ENCODE measurements around the gene CIZ1. TPM values are rescaled to one million over a fixed set of nuclear protein-coding genes. Genes with fewer than 3 reads are reported as not detected.

The CIZ1 gene
- polyA plus RNA-seq, 2 of the 4 experiments (the other 2 are of a cell fraction): 39.2 to 92.5 TPM

DNA sequence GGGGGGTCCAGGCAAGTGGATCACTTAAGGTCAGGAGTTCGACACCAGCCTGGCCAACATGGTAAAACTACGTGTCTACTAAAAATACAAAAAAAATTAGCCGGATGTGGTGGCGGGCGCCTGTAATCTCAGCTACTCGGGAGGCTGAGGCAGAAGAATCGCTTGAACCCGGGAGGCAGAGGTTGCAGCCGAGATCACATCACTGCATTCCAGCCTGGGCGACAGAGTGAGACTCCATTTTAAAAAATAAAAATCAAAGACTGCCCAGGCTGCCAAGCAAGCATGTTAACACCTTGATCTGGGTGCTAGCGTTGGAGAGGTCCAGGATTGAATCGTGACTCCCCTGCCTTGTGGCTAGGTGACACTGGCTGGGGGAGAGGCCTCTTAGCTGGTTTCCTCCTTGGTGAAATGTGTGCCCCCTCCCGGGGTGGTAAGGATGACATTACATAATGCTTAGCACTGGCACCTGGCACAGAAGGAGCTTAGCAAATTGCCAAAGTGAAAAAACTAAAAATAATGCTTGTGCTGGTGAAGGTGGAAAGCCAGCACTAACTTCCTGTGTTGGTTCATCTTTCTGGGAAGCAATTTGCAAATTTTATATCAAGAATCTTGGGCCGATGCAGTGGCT lies 2.2 kb upstream of the CIZ1 start:
- TF ChIP-seq EHMT2 (IDR thresholded peaks at IDR 0.05; ENCODE audit: low read depth) (no peak), SREBF2 (IDR thresholded peaks at IDR 0.05) (no peak), TFCP2L1 (CRISPR knock-in tag; IDR thresholded peaks at IDR 0.05) (no peak)
- FAIRE-seq: no peak
- Histone ChIP-seq H3K4me1 (peaks cover 17% of the 10 kb centered on the region), H3K27ac (peak overlapping the region; percentile 98 to 99), H3K4me2 (peak overlapping the region; percentile 94), H3K4me3 (no peak overlapping the region), H3K9me3 (no peaks in the 10 kb centered on the region)
- CTCF ChIA-PET: interaction anchor here (0.9 to 4.1 kb wide), 12 partner anchors 9 to 76 kb away, joined by 3 to 20 read pairs (median 4); partner anchors contain the start of gene DNM1
- WGBS (ENCODE audit: missing lambda C conversion rate): 83% methylated on average over 14 of the region's 14 CpGs
- POLR2A ChIA-PET: interaction anchor here (0.5 to 1.3 kb wide), 3 partner anchors 21 to 32 kb away, joined by 3 read pairs; no protein-coding TSS in a partner anchor
- DNase-seq (ENCODE audit: low read depth in 1 of 2, low spot score in 1 of 2): no peak
- ATAC-seq: no peak

DNA sequence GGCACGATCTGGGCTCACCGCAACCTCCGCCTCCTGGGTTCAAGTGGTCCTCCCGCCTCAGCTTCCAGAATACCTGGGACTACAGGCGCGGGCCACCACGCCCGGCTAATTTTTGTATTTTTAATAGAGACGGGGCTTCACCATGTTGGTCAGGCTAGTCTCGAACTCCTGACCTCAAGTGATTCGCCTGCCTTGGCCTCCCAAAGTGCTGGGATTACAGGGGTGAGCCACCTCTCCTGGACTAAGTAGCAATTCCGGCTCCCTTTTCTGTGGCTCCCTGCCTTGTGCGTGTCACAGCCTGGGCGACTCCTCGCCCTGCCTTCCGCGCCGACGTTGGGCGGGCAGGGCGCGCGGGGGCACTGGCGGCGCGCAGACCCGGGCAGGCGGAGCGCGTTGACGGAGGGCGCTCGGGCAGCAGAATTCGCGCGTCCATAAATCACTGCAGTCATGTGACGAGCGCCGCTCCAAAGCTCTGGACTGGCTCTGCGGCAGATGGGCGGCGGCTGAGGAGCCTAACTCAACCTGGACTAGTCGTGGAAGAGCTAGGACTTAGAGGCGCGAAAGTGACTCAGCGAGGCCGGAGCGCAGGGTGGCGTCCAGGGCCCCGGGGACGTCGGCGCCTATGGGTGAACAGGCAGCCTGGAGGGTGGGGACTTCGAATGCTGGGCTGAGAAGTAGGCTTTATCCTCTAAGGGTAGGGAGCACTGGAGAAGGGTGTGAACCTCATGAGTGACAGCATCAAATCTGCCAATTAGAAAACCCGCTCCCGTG lies 1.4 kb upstream of the CIZ1 start:
- H3K9me3 ChIP-seq: no peaks in the 10 kb centered on the region
- POLR2A ChIA-PET: interaction anchor here (0.5 to 1.3 kb wide), 4 partner anchors 19 to 31 kb away, joined by 3 read pairs; no protein-coding TSS in a partner anchor
- FAIRE-seq (no peak), ATAC-seq (peak; percentile 85 to 91), DNase-seq (ENCODE audit: low read depth in 1 of 2, low spot score in 1 of 2) (peak; percentile 88 to 97)
- H3K4me1 ChIP-seq: peaks cover 17% of the 10 kb centered on the region
- peak overlapping the region; percentile 94 for H3K4me2 ChIP-seq
- H3K4me3 ChIP-seq: peak overlapping the region; percentile 86
- H3K27ac ChIP-seq: peak overlapping the region; percentile 98 to 99
- WGBS (ENCODE audit: missing lambda C conversion rate): 13% methylated on average over 42 of the region's 56 CpGs
- CTCF ChIA-PET: interaction anchor here (0.7 to 4.1 kb wide), 14 partner anchors 9 to 75 kb away, joined by 3 to 20 read pairs (median 4); partner anchors contain the start of gene DNM1
- TF ChIP-seq ZC3H11A (IDR thresholded peaks at IDR 0.05): no peak
- peak; percentile 95 for TF ChIP-seq HOXB5 (CRISPR knock-in tag; IDR thresholded peaks at IDR 0.05)
- no peak for TF ChIP-seq NPAS2 (CRISPR knock-in tag; IDR thresholded peaks at IDR 0.05; ENCODE audit: borderline replicate concordance)
- TF ChIP-seq, protein P1, sequence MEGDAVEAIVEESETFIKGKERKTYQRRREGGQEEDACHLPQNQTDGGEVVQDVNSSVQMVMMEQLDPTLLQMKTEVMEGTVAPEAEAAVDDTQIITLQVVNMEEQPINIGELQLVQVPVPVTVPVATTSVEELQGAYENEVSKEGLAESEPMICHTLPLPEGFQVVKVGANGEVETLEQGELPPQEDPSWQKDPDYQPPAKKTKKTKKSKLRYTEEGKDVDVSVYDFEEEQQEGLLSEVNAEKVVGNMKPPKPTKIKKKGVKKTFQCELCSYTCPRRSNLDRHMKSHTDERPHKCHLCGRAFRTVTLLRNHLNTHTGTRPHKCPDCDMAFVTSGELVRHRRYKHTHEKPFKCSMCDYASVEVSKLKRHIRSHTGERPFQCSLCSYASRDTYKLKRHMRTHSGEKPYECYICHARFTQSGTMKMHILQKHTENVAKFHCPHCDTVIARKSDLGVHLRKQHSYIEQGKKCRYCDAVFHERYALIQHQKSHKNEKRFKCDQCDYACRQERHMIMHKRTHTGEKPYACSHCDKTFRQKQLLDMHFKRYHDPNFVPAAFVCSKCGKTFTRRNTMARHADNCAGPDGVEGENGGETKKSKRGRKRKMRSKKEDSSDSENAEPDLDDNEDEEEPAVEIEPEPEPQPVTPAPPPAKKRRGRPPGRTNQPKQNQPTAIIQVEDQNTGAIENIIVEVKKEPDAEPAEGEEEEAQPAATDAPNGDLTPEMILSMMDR (IDR thresholded peaks at IDR 0.05): peak; percentile 26; the same call in 1 of the 3 replicates
- TF ChIP-seq, protein P2, sequence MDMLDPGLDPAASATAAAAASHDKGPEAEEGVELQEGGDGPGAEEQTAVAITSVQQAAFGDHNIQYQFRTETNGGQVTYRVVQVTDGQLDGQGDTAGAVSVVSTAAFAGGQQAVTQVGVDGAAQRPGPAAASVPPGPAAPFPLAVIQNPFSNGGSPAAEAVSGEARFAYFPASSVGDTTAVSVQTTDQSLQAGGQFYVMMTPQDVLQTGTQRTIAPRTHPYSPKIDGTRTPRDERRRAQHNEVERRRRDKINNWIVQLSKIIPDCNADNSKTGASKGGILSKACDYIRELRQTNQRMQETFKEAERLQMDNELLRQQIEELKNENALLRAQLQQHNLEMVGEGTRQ (IDR thresholded peaks at IDR 0.05): peak; percentile 86
- no peak for TF ChIP-seq HEYL (CRISPR knock-in tag; IDR thresholded peaks at IDR 0.05)
- TF ChIP-seq HOXA7 (CRISPR knock-in tag; IDR thresholded peaks at IDR 0.05): no peak
- no peak for TF ChIP-seq CHD2 (IDR thresholded peaks at IDR 0.05; ENCODE audit: low read length, partially characterized antibody)
- TF ChIP-seq CHD4 (IDR thresholded peaks at IDR 0.05; ENCODE audit: borderline replicate concordance): no peak
- TF ChIP-seq FOSL2 (IDR thresholded peaks at IDR 0.05): no peak
- TF ChIP-seq FOSL2 (CRISPR knock-in tag; IDR thresholded peaks at IDR 0.05): peak; percentile 77
- no peak for TF ChIP-seq RFX5 (IDR thresholded peaks at IDR 0.05)
- no peak for TF ChIP-seq SREBF2 (IDR thresholded peaks at IDR 0.05)
- no peak for TF ChIP-seq HDAC2 (IDR thresholded peaks at IDR 0.05)
- TF ChIP-seq RARB (CRISPR knock-in tag; IDR thresholded peaks at IDR 0.05): no peak
- TF ChIP-seq PHF8 (IDR thresholded peaks at IDR 0.05; ENCODE audit: borderline replicate concordance, low read depth): no peak
- TF ChIP-seq MAZ (IDR thresholded peaks at IDR 0.05; ENCODE audit: borderline replicate concordance, low read depth, low read length): no peak
- TF ChIP-seq, protein P3, sequence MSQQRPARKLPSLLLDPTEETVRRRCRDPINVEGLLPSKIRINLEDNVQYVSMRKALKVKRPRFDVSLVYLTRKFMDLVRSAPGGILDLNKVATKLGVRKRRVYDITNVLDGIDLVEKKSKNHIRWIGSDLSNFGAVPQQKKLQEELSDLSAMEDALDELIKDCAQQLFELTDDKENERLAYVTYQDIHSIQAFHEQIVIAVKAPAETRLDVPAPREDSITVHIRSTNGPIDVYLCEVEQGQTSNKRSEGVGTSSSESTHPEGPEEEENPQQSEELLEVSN (IDR thresholded peaks at IDR 0.05; ENCODE audit: borderline replicate concordance, low read depth): peak; percentile 92
- TF ChIP-seq HOXB13 (CRISPR knock-in tag; IDR thresholded peaks at IDR 0.05; ENCODE audit: low read depth): no peak
- no peak for TF ChIP-seq RNF2 (IDR thresholded peaks at IDR 0.05; ENCODE audit: borderline replicate concordance, low read depth)
- no peak for TF ChIP-seq CEBPB (IDR thresholded peaks at IDR 0.05)
- TF ChIP-seq, protein P4, sequence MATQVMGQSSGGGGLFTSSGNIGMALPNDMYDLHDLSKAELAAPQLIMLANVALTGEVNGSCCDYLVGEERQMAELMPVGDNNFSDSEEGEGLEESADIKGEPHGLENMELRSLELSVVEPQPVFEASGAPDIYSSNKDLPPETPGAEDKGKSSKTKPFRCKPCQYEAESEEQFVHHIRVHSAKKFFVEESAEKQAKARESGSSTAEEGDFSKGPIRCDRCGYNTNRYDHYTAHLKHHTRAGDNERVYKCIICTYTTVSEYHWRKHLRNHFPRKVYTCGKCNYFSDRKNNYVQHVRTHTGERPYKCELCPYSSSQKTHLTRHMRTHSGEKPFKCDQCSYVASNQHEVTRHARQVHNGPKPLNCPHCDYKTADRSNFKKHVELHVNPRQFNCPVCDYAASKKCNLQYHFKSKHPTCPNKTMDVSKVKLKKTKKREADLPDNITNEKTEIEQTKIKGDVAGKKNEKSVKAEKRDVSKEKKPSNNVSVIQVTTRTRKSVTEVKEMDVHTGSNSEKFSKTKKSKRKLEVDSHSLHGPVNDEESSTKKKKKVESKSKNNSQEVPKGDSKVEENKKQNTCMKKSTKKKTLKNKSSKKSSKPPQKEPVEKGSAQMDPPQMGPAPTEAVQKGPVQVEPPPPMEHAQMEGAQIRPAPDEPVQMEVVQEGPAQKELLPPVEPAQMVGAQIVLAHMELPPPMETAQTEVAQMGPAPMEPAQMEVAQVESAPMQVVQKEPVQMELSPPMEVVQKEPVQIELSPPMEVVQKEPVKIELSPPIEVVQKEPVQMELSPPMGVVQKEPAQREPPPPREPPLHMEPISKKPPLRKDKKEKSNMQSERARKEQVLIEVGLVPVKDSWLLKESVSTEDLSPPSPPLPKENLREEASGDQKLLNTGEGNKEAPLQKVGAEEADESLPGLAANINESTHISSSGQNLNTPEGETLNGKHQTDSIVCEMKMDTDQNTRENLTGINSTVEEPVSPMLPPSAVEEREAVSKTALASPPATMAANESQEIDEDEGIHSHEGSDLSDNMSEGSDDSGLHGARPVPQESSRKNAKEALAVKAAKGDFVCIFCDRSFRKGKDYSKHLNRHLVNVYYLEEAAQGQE (IDR thresholded peaks at IDR 0.05): no peak
- peak; percentile 15 to 49; a peak in 4 of 5 replicates for TF ChIP-seq RAD21 (conservative IDR thresholded peaks at IDR 0.05 in 1 of 2, IDR thresholded peaks at IDR 0.05 in 1 of 2)
- TF ChIP-seq BHLHE40 (IDR thresholded peaks at IDR 0.05; ENCODE audit: low read depth, low read length): no peak
- TF ChIP-seq, protein P5, sequence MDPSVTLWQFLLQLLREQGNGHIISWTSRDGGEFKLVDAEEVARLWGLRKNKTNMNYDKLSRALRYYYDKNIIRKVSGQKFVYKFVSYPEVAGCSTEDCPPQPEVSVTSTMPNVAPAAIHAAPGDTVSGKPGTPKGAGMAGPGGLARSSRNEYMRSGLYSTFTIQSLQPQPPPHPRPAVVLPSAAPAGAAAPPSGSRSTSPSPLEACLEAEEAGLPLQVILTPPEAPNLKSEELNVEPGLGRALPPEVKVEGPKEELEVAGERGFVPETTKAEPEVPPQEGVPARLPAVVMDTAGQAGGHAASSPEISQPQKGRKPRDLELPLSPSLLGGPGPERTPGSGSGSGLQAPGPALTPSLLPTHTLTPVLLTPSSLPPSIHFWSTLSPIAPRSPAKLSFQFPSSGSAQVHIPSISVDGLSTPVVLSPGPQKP (IDR thresholded peaks at IDR 0.05; ENCODE audit: low read depth, low read length): no peak
